Suprapubic skin (tissue), 3 donors: Measurements from ENCODE around the gene TSPAN18.

ENCODE experiments used
- CTCF ChIP-seq, 2 donors: fragments of 200-600 bp in 1 of 2; fragments of 450-650 bp in 1 of 2; sonication (generic) in 1 of 2; IDR thresholded peaks; one replicate each; pipeline ENCODE4 v1.5.1; 2016 to 2019; ENCODE audit warnings: antibody characterized with exemption in 2 of 2, mild to moderate bottlenecking in 1 of 2, moderate library complexity in 1 of 2
- EP300 ChIP-seq: sonication (generic); formaldehyde crosslinking; IDR thresholded peaks from one replicate; pipeline ENCODE4 v1.6.1; 2017; ENCODE audit warnings: antibody characterized with exemption
- POLR2A ChIP-seq, 2 donors: fragments of 450-650 bp; IDR thresholded peaks; one replicate each; pipeline ENCODE4 v1.6.1; 2017; ENCODE audit warnings: antibody characterized with exemption in 2 of 2, mild to moderate bottlenecking in 2 of 2, moderate library complexity in 2 of 2

GRCh38 chr11:44974402-44975000, 247.7 kb downstream of the TSPAN18 start:
- TF ChIP-seq POLR2A (IDR thresholded peaks at IDR 0.05) (no peak), EP300 (no peak), CTCF (IDR thresholded peaks at IDR 0.05) (no peak)
